ENCODE results near the gene FGF8. TPM values are rescaled to one million over a fixed set of nuclear protein-coding genes. Genes with fewer than 3 reads are reported as not detected.

Gene FGF8
- total RNA-seq, 4 donors from 2014 or later = not detected

- Histone ChIP-seq H3K4me1 (peaks cover 0 to 49% (median 17%) of the 10 kb centered on the region in 3 donors), H3K36me3 (peaks cover 0 to 4% of the 10 kb centered on the region in 2 donors), H3K4me3 (peak overlapping the region; percentile 95 to 100), H3K9me3 (no peaks in the 10 kb centered on the region), H3K27ac (peak overlapping the region; percentile 89 to 99 (median 97)), H3K27me3 (no peaks in the 10 kb centered on the region)
- WGBS, 2 donors (ENCODE audit: low coverage in 1 of 2) = 0 to 3% methylated on average over 4 to 8 of the region's 44 CpGs
- ATAC-seq = peak; percentile 55
- TF ChIP-seq CTCF (IDR thresholded peaks at IDR 0.05) (no peak), POLR2A (IDR thresholded peaks at IDR 0.05) (peak; percentile 60 to 64), POLR2AphosphoS5 (IDR thresholded peaks at IDR 0.05) (peak; percentile 90)
These were observed 41.6 kb upstream of the FGF8 start for GRCh38 chr10:101817337-101818118.

GRCh38 chr10:101816913-101817336 is 41.0 kb upstream of the FGF8 start:
- no peak for ATAC-seq
- peaks cover 0 to 55% (median 19%) of the 10 kb centered on the region in 3 donors for H3K4me1 ChIP-seq
- TF ChIP-seq POLR2A (IDR thresholded peaks at IDR 0.05) = no peak
- TF ChIP-seq CTCF (IDR thresholded peaks at IDR 0.05) = no peak
- no peak for TF ChIP-seq EP300 (IDR thresholded peaks at IDR 0.05)
- no peak for TF ChIP-seq POLR2AphosphoS5 (IDR thresholded peaks at IDR 0.05)
- peak overlapping the region; percentile 89 to 99 (median 97) for H3K27ac ChIP-seq
- H3K27me3 ChIP-seq = no peaks in the 10 kb centered on the region
- no peaks in the 10 kb centered on the region for H3K9me3 ChIP-seq
- peaks cover 0 to 10% of the 10 kb centered on the region in 2 donors for H3K36me3 ChIP-seq
- 0% methylated on average over 11 to 13 of the region's 14 CpGs for WGBS, 2 donors (ENCODE audit: low coverage in 1 of 2)
- H3K4me3 ChIP-seq = peak overlapping the region; percentile 95 to 100

GRCh38 chr10:101816376-101816775 is 40.5 kb upstream of the FGF8 start:
- no peaks in the 10 kb centered on the region for H3K9me3 ChIP-seq
- no peaks in the 10 kb centered on the region for H3K27me3 ChIP-seq
- H3K27ac ChIP-seq = peak overlapping the region in 2 of 4 donors; percentile 97 to 99
- H3K4me3 ChIP-seq = peak overlapping the region; percentile 95 to 100
- H3K36me3 ChIP-seq = peaks cover 0 to 15% of the 10 kb centered on the region in 2 donors
- no peak for ATAC-seq
- peaks cover 0 to 59% (median 19%) of the 10 kb centered on the region in 3 donors for H3K4me1 ChIP-seq
- WGBS, 2 donors (ENCODE audit: low coverage in 1 of 2) = 1 to 3% methylated on average over 5 of the region's 5 CpGs
- TF ChIP-seq CTCF (IDR thresholded peaks at IDR 0.05) (no peak), EP300 (IDR thresholded peaks at IDR 0.05) (no peak), POLR2A (IDR thresholded peaks at IDR 0.05) (no peak), POLR2AphosphoS5 (IDR thresholded peaks at IDR 0.05) (no peak)

GRCh38 chr10:101814466-101815071 is 38.7 kb upstream of the FGF8 start:
- ATAC-seq = no peak
- WGBS, 2 donors (ENCODE audit: low coverage in 1 of 2) = 66 to 68% methylated on average over 8 of the region's 8 CpGs
- TF ChIP-seq POLR2A (IDR thresholded peaks at IDR 0.05) (no peak), POLR2AphosphoS5 (IDR thresholded peaks at IDR 0.05) (no peak), EP300 (IDR thresholded peaks at IDR 0.05) (no peak), CTCF (IDR thresholded peaks at IDR 0.05) (no peak)
- Histone ChIP-seq H3K27ac (peak overlapping the region in 3 of 4 donors; percentile 18 to 34 (median 33)), H3K4me3 (peak overlapping the region; percentile 95 to 100), H3K9me3 (no peaks in the 10 kb centered on the region), H3K27me3 (no peaks in the 10 kb centered on the region), H3K4me1 (peaks cover 0 to 68% (median 17%) of the 10 kb centered on the region in 3 donors), H3K36me3 (peaks cover 0 to 33% of the 10 kb centered on the region in 2 donors)
